DMS153 (cell line): Measurements from ENCODE around the gene CFAP46.
"Not testable (repeated sequence)": the region's sequence is repeated elsewhere in the genome, so short reads cannot be mapped to it uniquely, and the experiment has no call there.

Source experiments
- DNase-seq: peaks from one replicate; lab custom pipeline; 2025; lab: John Stamatoyannopoulos, UW

The CFAP46 gene

DNA sequence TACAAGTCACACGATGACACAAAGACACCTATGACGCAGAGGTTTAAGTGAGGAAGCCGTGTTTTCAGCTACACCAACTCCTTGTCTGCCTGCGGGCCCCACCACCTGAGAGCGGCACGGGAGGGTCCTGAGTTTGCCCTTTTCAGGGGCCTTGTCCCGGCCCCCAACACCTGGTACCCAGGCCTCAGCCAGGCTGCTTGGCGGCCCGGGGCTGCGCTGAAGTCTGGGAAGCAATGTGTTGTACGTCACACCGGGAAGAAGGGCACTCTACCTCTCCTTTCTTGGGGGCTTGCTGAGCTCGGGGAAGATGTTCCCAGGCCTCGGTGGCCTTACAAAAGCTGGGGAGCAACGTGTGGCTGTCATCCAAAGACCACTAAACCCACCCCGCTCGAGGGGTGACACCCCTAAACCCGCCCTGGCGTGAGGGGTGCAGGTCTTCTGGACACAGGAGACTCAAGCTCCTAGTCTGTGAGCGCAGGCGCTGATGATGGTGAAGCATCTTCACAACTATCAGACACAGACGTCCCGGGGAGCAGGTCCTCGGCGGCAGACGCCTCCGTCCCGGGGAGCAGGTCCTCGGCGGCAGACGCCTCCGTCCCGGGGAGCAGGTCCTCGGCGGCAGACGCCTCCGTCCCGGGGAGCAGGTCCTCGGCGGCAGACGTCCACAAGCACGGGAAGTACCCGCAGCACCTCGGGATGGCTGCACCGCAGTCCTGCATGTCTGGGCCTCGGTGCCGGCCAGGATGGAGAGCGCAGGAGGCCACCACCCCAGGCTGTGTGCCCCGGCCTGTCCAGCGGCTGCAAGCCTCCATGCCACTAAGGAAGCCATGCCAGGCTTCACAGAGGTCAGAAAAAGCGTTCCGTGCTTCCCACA lies 15.4 kb downstream of the CFAP46 start:
- no peak for DNase-seq

DNA sequence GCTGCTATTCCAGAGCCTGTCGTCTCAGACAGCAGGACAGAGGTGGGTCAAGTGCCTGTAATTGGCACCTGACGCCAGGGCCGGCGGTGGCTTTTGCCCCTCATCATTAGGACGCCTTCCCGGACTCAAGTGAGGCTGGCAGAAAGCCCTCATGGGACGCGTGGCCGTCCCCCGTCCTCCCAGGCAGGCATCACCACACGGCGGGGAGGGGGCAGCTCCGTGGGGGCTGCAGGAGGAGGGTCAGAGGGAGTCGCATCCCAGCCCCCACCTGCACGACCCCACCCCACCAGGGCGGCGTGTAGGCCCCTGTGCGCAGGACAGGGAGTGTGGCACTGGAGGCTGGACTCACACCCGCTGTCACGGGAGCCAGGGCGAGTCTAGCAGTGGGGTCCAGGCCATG lies 16.3 kb downstream of the CFAP46 start:
- no peak for DNase-seq

GRCh38 chr10:132925614-132926013 lies 16.8 kb downstream of the CFAP46 start:
- no peak for DNase-seq

GRCh38 chr10:132925071-132925561 lies 17.3 kb downstream of the CFAP46 start:
- no peak for DNase-seq

DNA sequence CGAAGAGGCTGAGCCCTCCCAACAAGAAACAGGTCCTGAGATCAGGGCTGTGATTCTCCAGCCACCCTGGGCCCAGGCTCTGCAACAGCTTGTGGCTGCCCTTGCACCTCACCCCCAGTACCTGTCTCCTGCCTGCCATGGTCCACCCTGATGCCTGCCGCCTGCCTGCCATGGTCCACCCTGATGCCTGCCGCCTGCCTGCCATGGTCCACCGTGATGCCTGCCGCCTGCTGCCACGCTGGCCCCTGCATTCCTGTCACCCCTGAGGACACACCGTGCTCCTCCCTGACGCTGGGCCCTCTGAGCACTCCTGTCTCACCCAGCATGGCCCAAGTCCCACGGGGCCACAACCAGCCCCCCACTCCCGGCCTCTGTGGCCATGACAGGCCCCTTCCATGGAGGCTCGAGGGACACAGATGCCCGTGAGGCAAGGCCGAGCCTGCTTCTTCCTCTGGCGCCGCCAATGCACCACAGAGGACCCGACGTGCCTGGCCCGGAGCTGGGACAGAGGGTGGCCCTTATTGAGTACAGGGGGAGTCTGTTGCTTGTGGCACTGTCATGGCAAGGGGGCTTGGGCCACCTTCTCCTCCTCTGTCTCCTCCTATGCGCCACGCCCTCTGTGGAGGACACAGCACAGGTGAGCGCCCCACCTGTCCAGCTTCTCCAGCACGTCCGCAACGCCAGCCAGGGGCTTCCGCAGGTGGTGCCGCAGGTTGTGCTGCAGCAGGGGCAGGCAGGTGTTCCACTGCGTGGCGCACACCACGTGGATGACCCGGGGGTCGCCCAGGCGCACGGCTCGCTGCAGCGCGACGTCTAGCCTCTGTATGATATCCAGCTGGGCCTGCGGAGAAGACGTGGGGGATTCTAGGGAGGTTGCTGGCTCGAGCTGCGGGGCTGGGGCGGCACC lies 18.1 kb downstream of the CFAP46 start:
- no peak for DNase-seq

- DNase-seq: not testable (repeated sequence)
Observed at GRCh38 chr10:132923384-132923783, 19.0 kb downstream of the CFAP46 start.

- no peak for DNase-seq
Observed at GRCh38 chr10:132922872-132923271, 19.5 kb downstream of the CFAP46 start.

DNA sequence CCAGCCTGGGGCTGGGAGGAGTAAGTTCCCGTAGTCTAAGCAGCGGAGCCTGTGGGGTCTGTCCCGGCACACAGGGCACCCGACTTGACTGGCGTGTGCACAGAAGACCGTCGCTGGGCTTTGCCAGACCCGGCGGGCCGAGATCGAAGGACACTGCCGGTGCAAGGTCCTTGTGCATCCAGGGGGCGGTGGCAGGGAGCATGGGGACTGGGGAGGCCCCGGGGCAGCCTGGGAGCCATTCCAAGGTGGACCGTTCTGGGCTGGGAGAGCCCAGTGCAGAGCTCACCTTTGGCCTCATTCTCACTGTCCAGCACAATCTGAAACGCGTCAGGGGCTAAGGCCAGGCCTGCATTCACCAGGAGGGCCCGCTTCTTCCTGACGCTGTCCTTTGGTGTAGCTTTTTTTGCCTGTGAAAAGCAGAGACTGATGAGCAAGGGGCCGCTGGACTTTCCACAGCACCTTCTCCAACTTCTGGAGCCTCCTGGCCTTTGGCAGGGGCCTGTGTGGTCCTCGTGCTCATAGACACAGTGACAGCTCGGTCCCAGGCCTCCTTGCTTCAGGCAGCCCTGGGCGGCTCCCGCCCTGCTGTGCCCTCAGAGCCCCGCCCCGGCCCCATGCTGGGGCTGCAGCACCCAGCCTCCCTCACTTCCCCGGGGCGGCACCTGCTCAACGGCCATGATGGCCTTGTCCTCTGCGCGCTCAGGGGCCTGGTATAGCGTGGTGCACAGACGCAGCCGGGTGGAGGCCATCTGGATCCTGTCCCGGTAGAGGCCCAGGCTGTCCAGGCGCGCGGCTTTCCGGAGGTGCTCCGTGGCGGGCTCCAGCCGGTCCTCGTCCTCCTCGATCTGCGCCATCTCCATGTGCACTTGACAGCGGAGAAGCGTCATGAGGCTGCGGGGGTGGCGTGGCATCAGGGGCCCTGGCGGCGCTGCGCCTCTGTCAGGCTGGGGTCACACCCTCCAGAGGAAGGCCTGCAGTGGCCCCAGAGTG lies 20.3 kb downstream of the CFAP46 start:
- peak; percentile 43 for DNase-seq

GRCh38 chr10:132921086-132921485 lies 21.3 kb downstream of the CFAP46 start:
- no peak for DNase-seq

- DNase-seq: peak; percentile 13
Observed at GRCh38 chr10:132920101-132920925, 22.1 kb downstream of the CFAP46 start.

DNA sequence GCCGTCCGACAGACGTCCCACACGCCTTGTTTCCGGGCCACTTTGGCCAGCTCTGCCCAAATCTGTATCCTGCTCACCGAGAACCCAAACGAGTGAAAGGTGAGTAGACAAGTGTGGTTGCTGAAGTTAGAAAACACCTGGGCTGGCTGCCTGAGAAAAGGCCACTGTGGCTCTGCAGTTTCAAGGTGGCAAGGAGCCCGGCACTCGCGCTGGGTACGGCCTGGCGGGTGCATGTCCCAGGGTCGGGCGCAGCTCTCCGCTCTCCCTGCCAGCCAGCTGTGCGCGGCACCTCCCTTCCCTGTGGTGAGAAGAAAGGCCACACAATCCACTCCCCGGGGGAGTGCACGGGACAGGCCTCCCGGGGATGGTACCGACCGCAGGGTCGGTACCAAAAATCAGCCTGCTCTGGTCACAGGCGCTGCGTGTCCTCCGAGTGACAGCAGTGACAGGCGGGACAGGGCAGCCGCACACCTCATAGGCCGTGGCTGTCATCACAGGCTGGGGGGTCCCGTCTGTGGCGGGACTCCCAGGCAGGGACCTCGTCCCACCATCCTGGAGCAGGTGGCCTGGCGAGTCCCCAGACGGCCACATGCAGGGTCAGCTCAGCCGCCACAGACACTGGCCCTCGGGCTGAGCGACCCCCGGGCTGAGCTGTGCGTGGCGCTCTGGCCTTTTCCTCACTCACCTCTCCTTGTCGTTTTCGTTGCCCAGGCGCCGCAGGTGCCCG lies 22.8 kb downstream of the CFAP46 start:
- DNase-seq: no peak

GRCh38 chr10:132918617-132919373 lies 23.6 kb downstream of the CFAP46 start:
- DNase-seq: no peak

GRCh38 chr10:132918264-132918616 lies 24.1 kb downstream of the CFAP46 start:
- no peak for DNase-seq

- no peak for DNase-seq
Observed at GRCh38 chr10:132916956-132917666, 25.3 kb downstream of the CFAP46 start.

GRCh38 chr10:132916421-132916841 lies 25.9 kb downstream of the CFAP46 start:
- DNase-seq: no peak

DNA sequence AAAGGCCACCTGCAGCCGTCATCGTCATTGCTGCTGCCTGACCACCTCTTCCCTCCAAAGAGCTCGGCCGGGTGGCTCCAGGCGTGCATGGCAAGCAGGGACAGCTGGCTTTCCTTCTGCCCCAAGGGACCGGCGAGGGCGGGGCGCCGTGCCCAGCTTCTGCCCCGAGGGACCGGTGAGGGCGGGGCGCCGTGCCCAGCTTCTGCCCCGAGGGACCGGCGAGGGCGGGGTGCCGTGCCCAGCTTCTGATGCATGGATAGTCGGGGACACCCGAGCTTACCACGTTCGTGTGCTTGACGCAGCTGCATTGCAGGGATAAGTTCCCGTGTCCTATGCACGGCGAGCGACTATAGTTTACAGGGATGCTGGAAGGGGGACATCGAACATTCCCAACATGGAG lies 27.0 kb downstream of the CFAP46 start:
- DNase-seq: peak; percentile 76

DNA sequence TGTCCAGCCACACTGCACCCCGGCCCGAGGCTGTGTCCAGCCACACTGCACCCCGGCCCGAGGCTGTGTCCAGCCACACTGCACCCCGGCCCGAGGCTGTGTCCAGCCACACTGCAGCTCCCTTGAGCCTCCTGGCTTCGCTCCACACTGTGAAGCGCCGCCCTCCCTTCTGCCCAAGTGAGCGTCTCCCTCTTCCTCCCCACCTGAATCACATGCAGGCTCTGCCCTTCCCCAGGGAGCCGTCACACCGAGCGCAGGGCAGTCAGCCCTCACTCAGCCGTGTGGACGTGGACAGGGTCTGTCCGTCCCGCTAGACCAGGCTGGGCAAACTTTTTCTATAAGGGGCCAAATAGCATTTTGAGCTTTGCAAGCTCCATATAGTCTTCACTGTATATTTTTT lies 27.6 kb downstream of the CFAP46 start:
- DNase-seq: peak; percentile 38

DNA sequence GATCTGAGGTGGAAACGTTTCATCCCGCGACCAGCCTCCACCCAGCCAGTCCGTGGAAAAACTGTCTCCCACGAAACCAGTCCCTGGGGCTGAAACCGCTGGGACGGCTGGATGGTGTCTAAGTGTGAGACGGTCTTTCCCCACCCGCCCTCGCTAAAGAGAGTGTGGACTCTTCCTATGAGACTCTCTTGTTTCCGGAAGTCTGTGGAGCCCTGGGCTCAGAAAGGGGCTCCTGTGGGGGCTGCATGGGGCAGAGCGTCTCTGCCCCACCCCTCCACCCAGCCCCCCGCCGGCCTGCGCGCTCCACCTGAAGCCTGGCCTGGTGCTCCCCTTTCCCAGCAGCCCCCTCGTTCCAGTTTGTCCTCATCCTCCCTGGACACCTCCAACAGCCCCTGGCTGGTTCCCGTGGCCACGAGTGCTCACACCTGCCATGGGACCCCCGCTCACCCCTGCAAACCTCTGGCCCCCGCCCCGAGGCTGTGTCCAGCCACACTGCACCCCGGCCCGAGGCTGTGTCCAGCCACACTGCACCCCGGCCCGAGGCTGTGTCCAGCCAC lies 28.7 kb downstream of the CFAP46 start:
- no peak for DNase-seq
